Prostate gland (tissue), 2 donors: ENCODE data around the gene JMJD8. TPM values are rescaled to one million over a fixed set of nuclear protein-coding genes. Genes with fewer than 3 reads are reported as not detected.

Source experiments
- DNase-seq: peaks from one replicate; pipeline ENCODE4 v3.0.0-alpha.2; 2019; ENCODE audit warnings: low spot score
- H3K27ac ChIP-seq, 2 donors: fragments of 200-600 bp; sonication (generic); 2 replicates each; pipeline ENCODE4 v1.5.1; 2017 to 2019
- H3K27me3 ChIP-seq: fragments of 200-600 bp; sonication (generic); replicated peaks from 2 replicates; pipeline ENCODE4 v1.5.1; 2019; ENCODE audit not compliant: insufficient read depth
- H3K36me3 ChIP-seq, 2 donors: fragments of 200-600 bp; sonication (generic); 1 replicate in 1 of 2; 2 replicates in 1 of 2; pipeline versions ENCODE4 v1.5.1 to v1.8.1; 2017 to 2019
- H3K4me1 ChIP-seq: fragments of 200-600 bp; sonication (generic); replicated peaks from 2 replicates; pipeline ENCODE4 v1.5.1; 2019
- H3K4me3 ChIP-seq, 2 donors: fragments of 200-600 bp; sonication (generic); 2 replicates each; pipeline ENCODE4 v1.5.1; 2017 to 2019
- H3K9me3 ChIP-seq: fragments of 200-600 bp; sonication (generic); 2 replicates; pipeline ENCODE4 v1.5.1; 2017
- CTCF ChIP-seq, 4 experiments: fragments of 200-600 bp in 2 of 4; fragments of 450-650 bp in 2 of 4; sonication (generic) in 2 of 4; IDR thresholded peaks; 1 replicate in 3 of 4; 2 replicates in 1 of 4; pipeline ENCODE4 v1.5.1; 2016 to 2019; ENCODE audit warnings: antibody characterized with exemption in 4 of 4, mild to moderate bottlenecking in 2 of 4, moderate library complexity in 2 of 4
- POLR2A ChIP-seq: fragments of 450-650 bp; IDR thresholded peaks from one replicate; pipeline ENCODE4 v1.6.1; 2016; ENCODE audit warnings: antibody characterized with exemption, mild to moderate bottlenecking
- POLR2AphosphoS5 ChIP-seq: sonication (generic); formaldehyde crosslinking; IDR thresholded peaks from one replicate; pipeline ENCODE4 v1.6.1; 2017; ENCODE audit warnings: antibody characterized with exemption
- WGBS: methylation state at CpG from one replicate; pipeline ENCODE4 v1.1.5; 2018; 5-methylcytosine and 5-hydroxymethylcytosine counted together
- intact Hi-C: fragments of 100-400 bp; cut with DNase I; formaldehyde crosslinking; loops from one replicate; pipeline ENCODE4 v1.14.2; 2022
- total RNA-seq, 2 donors: library from RNA; depleted of rRNA; stranded (reverse); fragments of >200 nt; gene quantifications; one replicate each; pipeline ENCODE4 v1.1.0, GENCODE V29; 2016

Gene JMJD8
- total RNA-seq, 2 donors from 2014 or later = 121 to 132 TPM

GRCh38 chr16:720990-721764 lies 37.0 kb upstream of the JMJD8 start, which contains the start of gene ANTKMT:
ANTKMT (plus strand) TSS chr16:721146; CDS start chr16:721275, 129 bp downstream.
- H3K9me3 ChIP-seq = no peaks in the 10 kb centered on the region
- TF ChIP-seq POLR2A (peak; percentile 39), POLR2AphosphoS5 (no peak), CTCF (IDR thresholded peaks at IDR 0.05) (peak in 2 of 4 experiments; percentile 49 to 56)
- H3K27ac ChIP-seq = peak within 1 kb of the TSS; percentile 51 to 76
- intact Hi-C loops = no loop called here
- 17% methylated on average over 51 of the region's 106 CpGs for WGBS
- peaks cover 18% of the 10 kb centered on the region for H3K4me1 ChIP-seq
- H3K36me3 ChIP-seq = no peaks in the 10 kb centered on the region
- peak; percentile 65 for DNase-seq
- no peaks in the 10 kb centered on the region for H3K27me3 ChIP-seq
- peak within 1 kb of the TSS; percentile 61 to 79 for H3K4me3 ChIP-seq

- intact Hi-C loops = no loop called here
- Histone ChIP-seq H3K9me3 (no peaks in the 10 kb centered on the region), H3K36me3 (no peaks in the 10 kb centered on the region), H3K27ac (peak overlapping the region; percentile 51 to 76), H3K4me1 (peaks cover 24% of the 10 kb centered on the region), H3K27me3 (no peaks in the 10 kb centered on the region), H3K4me3 (peak overlapping the region; percentile 61 to 79)
- no peak for TF ChIP-seq POLR2AphosphoS5
- no peak for DNase-seq
- WGBS = 1% methylated on average over 13 of the region's 38 CpGs
These were observed 36.4 kb upstream of the JMJD8 start for GRCh38 chr16:720447-720989.

GRCh38 chr16:719815-720446 lies 35.8 kb upstream of the JMJD8 start:
- intact Hi-C loops = no loop called here
- Histone ChIP-seq H3K27me3 (no peaks in the 10 kb centered on the region), H3K4me1 (peaks cover 25% of the 10 kb centered on the region), H3K4me3 (peak overlapping the region; percentile 61 to 79), H3K27ac (no peak overlapping the region), H3K36me3 (no peaks in the 10 kb centered on the region), H3K9me3 (no peaks in the 10 kb centered on the region)
- TF ChIP-seq CTCF (IDR thresholded peaks at IDR 0.05) = no peak
- TF ChIP-seq POLR2A = no peak
- no peak for TF ChIP-seq POLR2AphosphoS5
- WGBS = 11% methylated on average over 12 of the region's 16 CpGs
- no peak for DNase-seq

GRCh38 chr16:718922-719321 lies 34.8 kb upstream of the JMJD8 start:
- WGBS = 84% methylated on average over 6 of the region's 6 CpGs
- Histone ChIP-seq H3K4me1 (peaks cover 29% of the 10 kb centered on the region), H3K4me3 (no peak overlapping the region), H3K27ac (no peak overlapping the region), H3K27me3 (no peaks in the 10 kb centered on the region), H3K9me3 (no peaks in the 10 kb centered on the region), H3K36me3 (no peaks in the 10 kb centered on the region)
- TF ChIP-seq CTCF (IDR thresholded peaks at IDR 0.05) (no peak), POLR2A (no peak), POLR2AphosphoS5 (no peak)
- no peak for DNase-seq
- intact Hi-C loops = no loop called here

GRCh38 chr16:718389-718788 lies 34.3 kb upstream of the JMJD8 start:
- Histone ChIP-seq H3K27me3 (no peaks in the 10 kb centered on the region), H3K4me1 (peaks cover 29% of the 10 kb centered on the region), H3K9me3 (no peaks in the 10 kb centered on the region), H3K27ac (no peak overlapping the region), H3K4me3 (no peak overlapping the region), H3K36me3 (no peaks in the 10 kb centered on the region)
- WGBS = 91% methylated on average over 9 of the region's 9 CpGs
- TF ChIP-seq POLR2AphosphoS5 = no peak
- no peak for TF ChIP-seq CTCF (IDR thresholded peaks at IDR 0.05)
- no peak for TF ChIP-seq POLR2A
- intact Hi-C loops = no loop called here
- DNase-seq = no peak
